SK-N-SH treated with all-trans-retinoic acid at 6 μM for 48 hours (cell line): ENCODE data around the gene DOCK9.
"Not testable (repeated sequence)": the region's sequence is repeated elsewhere in the genome, so short reads cannot be mapped to it uniquely, and the experiment has no call there.

Experiments
- PATZ1 ChIP-seq: fragments of 250-450 bp; sonication (Bioruptor Pico); IDR thresholded peaks from 2 replicates; pipeline ENCODE4 v1.8.0; 2020; ENCODE audit warnings: mild to moderate bottlenecking, moderate library complexity, borderline replicate concordance
- POU6F1 ChIP-seq: fragments of 250-450 bp; sonication (Bioruptor Pico); IDR thresholded peaks from 2 replicates; pipeline ENCODE4 v1.8.0; 2021; ENCODE audit warnings: low read depth, mild to moderate bottlenecking, moderate library complexity, borderline replicate concordance

- not testable (repeated sequence) for TF ChIP-seq PATZ1, POU6F1 (CRISPR knock-in tag)
Observed at GRCh38 chr13:98754468-98754867, 223.4 kb downstream of the DOCK9 start.
